Measurements from ENCODE around the gene PSKH1. TPM values are rescaled to one million over a fixed set of nuclear protein-coding genes. Genes with fewer than 3 reads are reported as not detected.

PSKH1 gene
- total RNA-seq, 1 experiment from 2014 or later: 24.2 TPM

DNA sequence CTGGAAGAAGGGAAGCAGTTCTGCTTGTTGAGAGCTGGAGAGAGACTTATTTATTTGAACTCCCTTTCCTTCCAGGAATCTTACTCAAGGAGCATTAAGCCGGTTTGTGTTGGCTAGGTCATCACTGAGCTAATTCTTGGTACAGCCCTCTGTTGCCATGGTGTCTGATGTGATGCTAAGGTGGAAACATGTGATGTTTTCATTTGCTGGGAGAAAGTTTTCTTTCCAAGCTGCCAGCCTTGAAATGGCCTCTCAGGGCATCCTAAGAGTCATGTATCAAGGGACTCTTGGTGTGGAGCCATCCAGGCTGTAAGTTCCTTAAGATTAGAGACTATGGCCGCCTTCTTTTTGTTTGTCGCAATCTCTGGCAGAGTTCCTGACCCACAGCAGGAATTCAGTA, 4.2 kb downstream of the PSKH1 start:
- intact Hi-C loops (cut with micrococcal nuclease; ENCODE audit: unreplicated experiment): no loop called here
- no peak for DNase-seq (ENCODE audit: low spot score)
- ChIA-PET CTCF (interaction anchor here (0.6 kb wide), 1 partner anchor 37 kb away, joined by 7 read pairs; no protein-coding TSS in a partner anchor), POLR2A (ENCODE audit: low non-redundant PET) (no interaction called here)
- H3K27me3 ChIP-seq (replicated peaks; ENCODE audit: insufficient read depth, low read depth, low read length, poor library complexity): no peaks in the 10 kb centered on the region
- H3K9me3 ChIP-seq (ENCODE audit: low read depth, low read length, poor library complexity, severe bottlenecking): no peaks in the 10 kb centered on the region
- no peaks in the 10 kb centered on the region for H3K36me3 ChIP-seq (ENCODE audit: insufficient read depth, low read length, poor library complexity, severe bottlenecking)
- no peak for TF ChIP-seq EZH2 (IDR thresholded peaks at IDR 0.05; ENCODE audit: borderline replicate concordance, low read depth, low read length, poor library complexity, severe bottlenecking)
- TF ChIP-seq, protein P1, sequence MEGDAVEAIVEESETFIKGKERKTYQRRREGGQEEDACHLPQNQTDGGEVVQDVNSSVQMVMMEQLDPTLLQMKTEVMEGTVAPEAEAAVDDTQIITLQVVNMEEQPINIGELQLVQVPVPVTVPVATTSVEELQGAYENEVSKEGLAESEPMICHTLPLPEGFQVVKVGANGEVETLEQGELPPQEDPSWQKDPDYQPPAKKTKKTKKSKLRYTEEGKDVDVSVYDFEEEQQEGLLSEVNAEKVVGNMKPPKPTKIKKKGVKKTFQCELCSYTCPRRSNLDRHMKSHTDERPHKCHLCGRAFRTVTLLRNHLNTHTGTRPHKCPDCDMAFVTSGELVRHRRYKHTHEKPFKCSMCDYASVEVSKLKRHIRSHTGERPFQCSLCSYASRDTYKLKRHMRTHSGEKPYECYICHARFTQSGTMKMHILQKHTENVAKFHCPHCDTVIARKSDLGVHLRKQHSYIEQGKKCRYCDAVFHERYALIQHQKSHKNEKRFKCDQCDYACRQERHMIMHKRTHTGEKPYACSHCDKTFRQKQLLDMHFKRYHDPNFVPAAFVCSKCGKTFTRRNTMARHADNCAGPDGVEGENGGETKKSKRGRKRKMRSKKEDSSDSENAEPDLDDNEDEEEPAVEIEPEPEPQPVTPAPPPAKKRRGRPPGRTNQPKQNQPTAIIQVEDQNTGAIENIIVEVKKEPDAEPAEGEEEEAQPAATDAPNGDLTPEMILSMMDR (conservative IDR thresholded peaks at IDR 0.05; ENCODE audit: low read depth, low read length): no peak
- no TSS peak for BruUV-seq (replicated peaks)
- no peak overlapping the region for H3K4me3 ChIP-seq (ENCODE audit: low read depth, low read length, poor library complexity, severe bottlenecking)
- peaks cover 6% of the 10 kb centered on the region for H3K4me1 ChIP-seq (ENCODE audit: insufficient read depth, low read length, poor library complexity, severe bottlenecking)
- no peak overlapping the region for H3K27ac ChIP-seq (ENCODE audit: low read depth, low read length, poor library complexity, severe bottlenecking)

DNA sequence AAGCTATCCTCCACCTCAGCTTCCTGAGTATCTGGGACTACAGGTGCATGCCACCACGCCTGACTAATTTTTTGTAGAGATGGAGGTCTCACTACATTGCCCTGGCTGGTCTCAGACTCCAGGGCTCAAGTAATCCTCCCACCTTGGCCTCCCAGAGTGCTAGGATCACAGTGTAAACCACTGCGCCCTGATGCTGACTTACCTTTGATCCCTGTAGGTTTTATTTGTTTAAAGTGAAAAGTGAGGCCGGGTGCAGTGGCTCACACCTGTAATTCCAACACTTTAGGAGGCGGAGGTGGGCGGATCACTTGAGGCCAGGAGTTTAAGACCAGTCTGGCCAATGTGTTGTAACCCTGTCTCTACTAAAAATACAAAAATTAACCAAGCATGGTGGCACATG, 8.7 kb downstream of the PSKH1 start:
- CTCF ChIA-PET: interaction anchor here (0.7 kb wide), 1 partner anchor 421 kb away, joined by 3 read pairs; the partner anchor contains the start of gene ATP6V0D1
- BruUV-seq (replicated peaks): no TSS peak

DNA sequence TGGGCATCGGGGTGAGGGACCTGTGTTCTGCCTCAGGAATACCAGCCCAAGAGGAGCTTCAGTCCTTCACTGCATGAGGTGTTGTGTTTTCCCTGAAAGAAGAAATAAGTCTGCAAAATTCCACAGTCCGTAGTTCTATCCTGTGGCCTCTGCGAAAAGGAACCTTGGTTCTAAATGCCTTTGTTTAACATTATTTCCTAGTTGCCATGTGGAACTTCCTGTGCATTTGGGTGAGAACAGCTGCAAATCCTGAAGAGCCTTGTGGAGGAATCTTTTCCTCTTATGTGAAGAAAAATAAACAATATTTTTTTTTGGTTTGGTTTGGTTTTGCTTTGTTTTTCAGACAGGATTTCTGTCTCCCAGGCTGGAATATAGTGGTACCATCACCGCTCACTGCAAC, 9.8 kb downstream of the PSKH1 start:
- ChIA-PET CTCF (no interaction called here), POLR2A (ENCODE audit: low non-redundant PET) (no interaction called here)
- BruUV-seq (replicated peaks): no TSS peak
- Histone ChIP-seq H3K27me3 (replicated peaks; ENCODE audit: insufficient read depth, low read depth, low read length, poor library complexity) (no peaks in the 10 kb centered on the region), H3K4me1 (ENCODE audit: insufficient read depth, low read length, poor library complexity, severe bottlenecking) (no peaks in the 10 kb centered on the region), H3K36me3 (ENCODE audit: insufficient read depth, low read length, poor library complexity, severe bottlenecking) (no peaks in the 10 kb centered on the region), H3K9me3 (ENCODE audit: low read depth, low read length, poor library complexity, severe bottlenecking) (no peaks in the 10 kb centered on the region), H3K27ac (ENCODE audit: low read depth, low read length, poor library complexity, severe bottlenecking) (no peak overlapping the region), H3K4me3 (ENCODE audit: low read depth, low read length, poor library complexity, severe bottlenecking) (no peak overlapping the region)
- intact Hi-C loops (cut with micrococcal nuclease; ENCODE audit: unreplicated experiment): no loop called here
- no peak for TF ChIP-seq EZH2 (IDR thresholded peaks at IDR 0.05; ENCODE audit: borderline replicate concordance, low read depth, low read length, poor library complexity, severe bottlenecking)
- TF ChIP-seq, protein P1 (conservative IDR thresholded peaks at IDR 0.05; ENCODE audit: low read depth, low read length): no peak
- no peak for DNase-seq (ENCODE audit: low spot score)

More for the DNA sequence above, 8.7 kb downstream of the PSKH1 start:
- no peaks in the 10 kb centered on the region for H3K36me3 ChIP-seq (ENCODE audit: insufficient read depth, low read length, poor library complexity, severe bottlenecking)
- no peaks in the 10 kb centered on the region for H3K4me1 ChIP-seq (ENCODE audit: insufficient read depth, low read length, poor library complexity, severe bottlenecking)
- POLR2A ChIA-PET (ENCODE audit: low non-redundant PET): no interaction called here
- H3K27ac ChIP-seq (ENCODE audit: low read depth, low read length, poor library complexity, severe bottlenecking): no peak overlapping the region
- no peak for DNase-seq (ENCODE audit: low spot score)
- no peaks in the 10 kb centered on the region for H3K27me3 ChIP-seq (replicated peaks; ENCODE audit: insufficient read depth, low read depth, low read length, poor library complexity)
- intact Hi-C loops (cut with micrococcal nuclease; ENCODE audit: unreplicated experiment): no loop called here
- no peaks in the 10 kb centered on the region for H3K9me3 ChIP-seq (ENCODE audit: low read depth, low read length, poor library complexity, severe bottlenecking)
- TF ChIP-seq, protein P1 (conservative IDR thresholded peaks at IDR 0.05; ENCODE audit: low read depth, low read length): no peak
- TF ChIP-seq EZH2 (IDR thresholded peaks at IDR 0.05; ENCODE audit: borderline replicate concordance, low read depth, low read length, poor library complexity, severe bottlenecking): no peak
- no peak overlapping the region for H3K4me3 ChIP-seq (ENCODE audit: low read depth, low read length, poor library complexity, severe bottlenecking)

Measured in A673 (cell line).